Parathyroid adenoma (tissue), 2 donors: Measurements from ENCODE around the gene CTDSP2.
"Not testable (repeated sequence)": the region's sequence is repeated elsewhere in the genome, so short reads cannot be mapped to it uniquely, and the experiment has no call there.

ENCODE experiments used
- H2AFZ ChIP-seq: fragments of 300-600 bp; sonication (generic); one replicate; pipeline ENCODE4 v1.7.0; 2017; ENCODE audit warnings: antibody characterized with exemption, mild to moderate bottlenecking
- H3K27ac ChIP-seq: fragments of 300-600 bp; sonication (generic); one replicate; pipeline ENCODE4 v1.7.0; 2017
- H3K27me3 ChIP-seq: fragments of 300-600 bp; sonication (generic); one replicate; pipeline ENCODE4 v1.7.0; 2017; ENCODE audit warnings: low read length; ENCODE audit not compliant: control insufficient read depth, insufficient read depth
- H3K36me3 ChIP-seq: fragments of 300-600 bp; sonication (generic); one replicate; pipeline ENCODE4 v1.7.0; 2017; ENCODE audit warnings: low read length; ENCODE audit not compliant: control insufficient read depth, insufficient read depth
- H3K4me1 ChIP-seq: fragments of 300-600 bp; sonication (generic); one replicate; pipeline ENCODE4 v1.7.0; 2017; ENCODE audit warnings: control low read depth
- H3K4me2 ChIP-seq: fragments of 300-600 bp; sonication (generic); one replicate; pipeline ENCODE4 v1.7.0; 2017; ENCODE audit warnings: low read length
- H3K4me3 ChIP-seq: fragments of 300-600 bp; sonication (generic); one replicate; pipeline ENCODE4 v1.7.0; 2017; ENCODE audit warnings: low read depth, low read length
- H3K79me2 ChIP-seq: fragments of 300-600 bp; sonication (generic); one replicate; pipeline ENCODE4 v1.7.0; 2017; ENCODE audit warnings: control low read depth
- H3K9ac ChIP-seq: fragments of 300-600 bp; sonication (generic); one replicate; pipeline ENCODE4 v1.7.0; 2017; ENCODE audit warnings: mild to moderate bottlenecking
- H3K9me3 ChIP-seq: fragments of 300-600 bp; sonication (generic); one replicate; pipeline ENCODE4 v1.7.0; 2017; ENCODE audit warnings: low read length; ENCODE audit not compliant: control insufficient read depth
- TF ChIP-seq, protein P1 (sequence below): fragments of 300-600 bp; sonication (generic); IDR thresholded peaks from one replicate; pipeline ENCODE4 v1.7.0; 2017; ENCODE audit warnings: antibody characterized with exemption, mild to moderate bottlenecking
- donor health status: primary hyperparathyroidism.

Gene CTDSP2

DNA sequence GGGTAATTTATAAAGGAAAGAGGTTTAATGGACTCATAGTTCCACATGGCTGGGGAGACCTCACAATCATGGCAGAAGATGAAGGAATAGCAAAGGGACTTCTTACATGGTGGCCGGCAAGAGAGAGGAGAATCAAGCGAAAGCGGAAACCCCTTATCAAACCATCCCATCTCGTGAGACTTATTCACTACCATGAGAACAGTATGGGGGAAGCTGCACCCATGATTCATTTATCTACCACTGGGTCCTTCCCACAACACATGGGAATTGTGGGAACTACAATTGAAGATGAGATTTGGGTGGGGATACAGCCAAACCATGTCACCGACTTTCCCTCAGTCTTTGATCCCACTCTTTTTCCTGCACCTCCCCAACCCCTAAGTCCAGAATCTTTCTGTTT, 12.6 kb upstream of the CTDSP2 start:
- Histone ChIP-seq H3K27me3 (no peaks in the 10 kb centered on the region), H3K36me3 (no peaks in the 10 kb centered on the region), H3K4me2 (no peak overlapping the region), H3K4me3 (no peak overlapping the region), H3K79me2 (peaks cover 4% of the 10 kb centered on the region), H3K9me3 (no peaks in the 10 kb centered on the region), H3K9ac (no peak overlapping the region), H3K27ac (no peak overlapping the region), H2AFZ (no peak overlapping the region), H3K4me1 (no peaks in the 10 kb centered on the region)
- TF ChIP-seq, protein P1, sequence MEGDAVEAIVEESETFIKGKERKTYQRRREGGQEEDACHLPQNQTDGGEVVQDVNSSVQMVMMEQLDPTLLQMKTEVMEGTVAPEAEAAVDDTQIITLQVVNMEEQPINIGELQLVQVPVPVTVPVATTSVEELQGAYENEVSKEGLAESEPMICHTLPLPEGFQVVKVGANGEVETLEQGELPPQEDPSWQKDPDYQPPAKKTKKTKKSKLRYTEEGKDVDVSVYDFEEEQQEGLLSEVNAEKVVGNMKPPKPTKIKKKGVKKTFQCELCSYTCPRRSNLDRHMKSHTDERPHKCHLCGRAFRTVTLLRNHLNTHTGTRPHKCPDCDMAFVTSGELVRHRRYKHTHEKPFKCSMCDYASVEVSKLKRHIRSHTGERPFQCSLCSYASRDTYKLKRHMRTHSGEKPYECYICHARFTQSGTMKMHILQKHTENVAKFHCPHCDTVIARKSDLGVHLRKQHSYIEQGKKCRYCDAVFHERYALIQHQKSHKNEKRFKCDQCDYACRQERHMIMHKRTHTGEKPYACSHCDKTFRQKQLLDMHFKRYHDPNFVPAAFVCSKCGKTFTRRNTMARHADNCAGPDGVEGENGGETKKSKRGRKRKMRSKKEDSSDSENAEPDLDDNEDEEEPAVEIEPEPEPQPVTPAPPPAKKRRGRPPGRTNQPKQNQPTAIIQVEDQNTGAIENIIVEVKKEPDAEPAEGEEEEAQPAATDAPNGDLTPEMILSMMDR: no peak

GRCh38 chr12:57858123-57858522, 11.6 kb upstream of the CTDSP2 start:
- not testable (repeated sequence) for H3K9ac ChIP-seq, H2AFZ ChIP-seq, H3K36me3 ChIP-seq, H3K27ac ChIP-seq, H3K79me2 ChIP-seq, H3K4me2 ChIP-seq, H3K9me3 ChIP-seq, H3K4me1 ChIP-seq, H3K4me3 ChIP-seq, H3K27me3 ChIP-seq

DNA sequence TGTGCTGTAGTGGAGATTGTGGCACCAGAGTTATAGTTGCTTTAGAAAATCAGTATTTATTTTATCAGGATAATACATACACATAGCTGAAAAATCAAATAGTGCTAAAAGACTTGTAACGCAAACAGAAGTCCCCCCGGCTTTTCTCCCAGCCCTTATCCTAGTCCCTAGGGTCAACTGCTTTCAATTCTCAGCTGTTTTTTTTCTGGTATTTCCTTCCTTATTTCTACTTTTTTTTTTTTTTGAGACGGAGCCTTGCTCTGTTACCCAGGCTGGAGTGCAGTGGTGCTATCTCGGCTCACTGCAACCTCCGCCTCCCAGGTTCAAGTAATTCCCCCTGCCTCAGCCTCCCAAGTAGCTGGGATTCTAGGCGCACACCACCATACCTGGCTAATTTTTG, 8.4 kb upstream of the CTDSP2 start:
- Histone ChIP-seq H3K4me1 (peaks cover 15% of the 10 kb centered on the region), H3K27ac (no peak overlapping the region), H3K9ac (no peak overlapping the region), H3K9me3 (no peaks in the 10 kb centered on the region), H3K27me3 (no peaks in the 10 kb centered on the region), H3K36me3 (no peaks in the 10 kb centered on the region), H3K79me2 (peaks cover under 1% of the 10 kb centered on the region), H2AFZ (no peak overlapping the region), H3K4me3 (no peak overlapping the region), H3K4me2 (no peak overlapping the region)
- TF ChIP-seq, protein P1: no peak

DNA sequence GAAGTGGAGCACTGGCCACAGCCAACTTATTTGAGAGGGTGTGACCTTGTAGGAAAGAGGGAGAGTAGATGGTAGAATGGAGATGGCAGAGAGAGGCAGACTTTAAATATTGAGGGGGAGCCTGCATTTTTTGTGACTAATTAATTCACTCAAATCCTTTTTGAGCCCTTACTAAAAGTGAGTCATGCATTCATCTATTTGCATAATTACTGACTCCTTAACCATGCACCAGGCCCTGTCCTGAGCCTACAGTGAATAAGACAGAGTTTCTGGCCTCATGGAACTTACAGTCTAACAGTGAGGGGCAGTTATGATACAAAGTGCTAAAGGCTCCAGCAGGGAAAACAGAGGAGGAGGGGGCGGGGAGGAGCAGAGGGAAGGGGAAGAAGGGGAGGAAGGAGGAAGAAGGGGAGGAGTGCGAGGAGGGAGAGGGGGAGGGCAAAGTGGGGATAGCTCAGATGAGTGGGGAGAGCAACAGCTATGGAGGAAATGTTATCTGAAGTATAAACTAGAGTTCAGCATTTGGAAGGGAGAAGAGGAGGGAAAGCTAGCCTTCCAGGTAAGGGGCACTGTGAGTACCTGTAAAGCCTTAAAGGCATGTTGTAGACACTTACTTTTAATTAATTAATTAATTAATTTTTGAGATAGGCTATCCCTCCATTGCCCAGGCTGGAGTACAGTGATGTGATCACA, 7.5 kb upstream of the CTDSP2 start:
- Histone ChIP-seq H3K79me2 (no peaks in the 10 kb centered on the region), H3K9me3 (no peaks in the 10 kb centered on the region), H2AFZ (peak overlapping the region; percentile 94), H3K27me3 (no peaks in the 10 kb centered on the region), H3K4me2 (no peak overlapping the region), H3K36me3 (no peaks in the 10 kb centered on the region), H3K27ac (no peak overlapping the region), H3K9ac (no peak overlapping the region), H3K4me3 (no peak overlapping the region), H3K4me1 (peaks cover 15% of the 10 kb centered on the region)
- TF ChIP-seq, protein P1: no peak

- peak overlapping the region; percentile 29 for H3K27ac ChIP-seq
- no peaks in the 10 kb centered on the region for H3K9me3 ChIP-seq
- H3K27me3 ChIP-seq: no peaks in the 10 kb centered on the region
- TF ChIP-seq, protein P1: peak; percentile 29
- no peaks in the 10 kb centered on the region for H3K79me2 ChIP-seq
- peak overlapping the region; percentile 17 for H3K4me2 ChIP-seq
- H3K4me1 ChIP-seq: peaks cover 15% of the 10 kb centered on the region
- H2AFZ ChIP-seq: peak overlapping the region; percentile 94
- H3K9ac ChIP-seq: peak overlapping the region; percentile 14
- H3K4me3 ChIP-seq: no peak overlapping the region
- H3K36me3 ChIP-seq: no peaks in the 10 kb centered on the region
These were observed 6.3 kb upstream of the CTDSP2 start for GRCh38 chr12:57852620-57853500.
